HUES48 (cell line): ENCODE measurements around the gene IFI27.
"Not testable (repeated sequence)": the region's sequence is repeated elsewhere in the genome, so short reads cannot be mapped to it uniquely, and the experiment has no call there.

Experiments used
- H3K27ac ChIP-seq: one replicate; pipeline ENCODE4 v1.7.0; 2013; ENCODE audit warnings: low read depth, low read length, inconsistent platforms
- H3K27me3 ChIP-seq: 2 replicates; pipeline ENCODE4 v1.6.1; 2013; ENCODE audit warnings: mild to moderate bottlenecking, low read length; ENCODE audit not compliant: control insufficient read depth, insufficient read depth
- H3K36me3 ChIP-seq: 2 replicates; pipeline ENCODE4 v1.6.1; 2013; ENCODE audit warnings: low read length; ENCODE audit not compliant: control insufficient read depth, insufficient read depth
- H3K4me1 ChIP-seq: 2 replicates; pipeline ENCODE4 v1.6.1; 2013; ENCODE audit warnings: mild to moderate bottlenecking, low read length; ENCODE audit not compliant: control insufficient read depth, insufficient read depth
- H3K4me3 ChIP-seq: 2 replicates; pipeline ENCODE4 v1.5.1; 2013; ENCODE audit warnings: mild to moderate bottlenecking, low read depth, low read length
- H3K9ac ChIP-seq: 2 replicates; pipeline ENCODE4 v1.6.1; 2013; ENCODE audit warnings: mild to moderate bottlenecking, low read depth, low read length, moderate library complexity
- H3K9me3 ChIP-seq: 2 replicates; pipeline ENCODE4 v1.6.1; 2013; ENCODE audit warnings: low read length; ENCODE audit not compliant: control insufficient read depth, insufficient read depth

The IFI27 gene

GRCh38 chr14:94139006-94139405 is 28.5 kb downstream of the IFI27 start:
- no peak overlapping the region for H3K4me3 ChIP-seq
- no peaks in the 10 kb centered on the region for H3K27me3 ChIP-seq
- H3K27ac ChIP-seq: no peak overlapping the region
- H3K36me3 ChIP-seq: no peaks in the 10 kb centered on the region
- no peak overlapping the region for H3K9ac ChIP-seq
- peaks cover 12% of the 10 kb centered on the region; the same call in 1 of the 2 replicates for H3K4me1 ChIP-seq
- no peaks in the 10 kb centered on the region for H3K9me3 ChIP-seq

DNA sequence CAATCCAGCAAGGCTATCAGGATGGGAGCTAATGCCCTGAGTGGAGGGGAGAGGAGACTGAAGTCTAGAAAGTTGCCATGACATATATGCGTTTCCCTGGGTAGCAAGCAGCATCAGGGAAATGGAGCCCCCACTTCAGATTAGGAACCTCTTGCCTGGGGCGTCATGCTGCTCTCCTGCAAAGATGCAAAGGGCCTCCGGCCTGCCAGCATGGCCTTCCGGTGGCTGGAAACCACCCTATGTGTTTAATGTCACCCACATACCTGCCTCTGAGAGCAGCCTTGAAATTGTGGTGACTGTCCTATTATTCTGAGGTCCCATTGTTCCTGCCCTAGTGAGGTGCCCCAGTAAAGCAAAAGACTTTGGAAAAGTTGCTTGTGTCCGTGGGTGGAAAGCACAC is 28.9 kb downstream of the IFI27 start:
- no peak overlapping the region for H3K4me3 ChIP-seq
- H3K4me1 ChIP-seq: peaks cover 12% of the 10 kb centered on the region; the same call in 1 of the 2 replicates
- no peaks in the 10 kb centered on the region for H3K36me3 ChIP-seq
- H3K9me3 ChIP-seq: no peaks in the 10 kb centered on the region
- no peak overlapping the region for H3K27ac ChIP-seq
- H3K27me3 ChIP-seq: no peaks in the 10 kb centered on the region
- no peak overlapping the region for H3K9ac ChIP-seq

GRCh38 chr14:94142247-94142646 is 31.7 kb downstream of the IFI27 start:
- no peaks in the 10 kb centered on the region for H3K36me3 ChIP-seq
- H3K27me3 ChIP-seq: no peaks in the 10 kb centered on the region
- H3K4me1 ChIP-seq: peaks cover 16% of the 10 kb centered on the region; the same call in 1 of the 2 replicates
- H3K4me3 ChIP-seq: no peak overlapping the region
- no peak overlapping the region for H3K9ac ChIP-seq
- H3K9me3 ChIP-seq: no peaks in the 10 kb centered on the region
- H3K27ac ChIP-seq: no peak overlapping the region

DNA sequence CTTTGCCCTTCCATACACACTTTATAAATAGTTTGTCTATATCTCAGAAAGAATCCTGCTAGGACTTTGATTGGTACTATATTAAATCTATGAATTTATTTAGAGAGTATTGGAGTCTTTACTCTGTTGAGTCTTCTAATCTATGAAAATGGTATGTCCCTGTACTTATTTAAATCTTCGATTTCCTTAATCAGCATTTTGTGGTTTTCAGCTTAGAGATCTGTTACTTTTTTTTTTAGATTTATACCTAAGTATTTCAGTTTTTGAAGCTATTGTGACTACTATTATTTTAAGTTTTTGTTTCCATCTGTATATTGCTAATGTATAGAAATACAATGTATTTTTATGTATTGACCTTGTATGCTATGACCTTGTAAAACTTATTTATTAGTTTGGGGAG is 32.3 kb downstream of the IFI27 start:
- Histone ChIP-seq H3K9ac (no peak overlapping the region), H3K4me1 (peaks cover 16% of the 10 kb centered on the region; the same call in 1 of the 2 replicates), H3K4me3 (no peak overlapping the region), H3K36me3 (no peaks in the 10 kb centered on the region), H3K27me3 (no peaks in the 10 kb centered on the region), H3K27ac (no peak overlapping the region), H3K9me3 (no peaks in the 10 kb centered on the region)

DNA sequence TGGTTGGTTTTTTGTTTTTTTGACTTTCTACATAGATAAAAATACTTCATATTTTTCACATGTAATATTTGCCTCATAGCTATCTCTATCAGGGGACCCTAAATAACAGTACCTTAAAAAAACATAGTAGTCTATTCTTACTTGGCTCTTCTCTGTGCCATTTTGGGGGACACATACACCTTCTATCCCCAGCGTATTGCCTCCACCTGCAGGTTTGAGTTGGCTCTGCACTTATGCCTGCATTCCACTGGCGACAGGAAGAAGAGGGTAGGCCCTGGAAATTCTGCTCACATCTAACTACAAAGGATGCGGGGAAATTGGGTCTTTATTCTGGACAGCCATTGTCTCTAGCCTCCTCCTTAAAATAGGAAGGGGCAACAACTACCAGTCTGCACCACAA is 32.7 kb downstream of the IFI27 start:
- no peak overlapping the region for H3K27ac ChIP-seq
- H3K27me3 ChIP-seq: no peaks in the 10 kb centered on the region
- H3K4me1 ChIP-seq: peaks cover 16% of the 10 kb centered on the region; the same call in 1 of the 2 replicates
- no peaks in the 10 kb centered on the region for H3K36me3 ChIP-seq
- H3K9me3 ChIP-seq: no peaks in the 10 kb centered on the region
- no peak overlapping the region for H3K9ac ChIP-seq
- no peak overlapping the region for H3K4me3 ChIP-seq

- Histone ChIP-seq H3K27ac (no peak overlapping the region), H3K36me3 (no peaks in the 10 kb centered on the region), H3K9me3 (no peaks in the 10 kb centered on the region), H3K27me3 (no peaks in the 10 kb centered on the region), H3K4me3 (no peak overlapping the region), H3K4me1 (peaks cover 14% of the 10 kb centered on the region; the same call in 1 of the 2 replicates), H3K9ac (no peak overlapping the region)
Measured at GRCh38 chr14:94143711-94144110, 33.2 kb downstream of the IFI27 start.

GRCh38 chr14:94144765-94145164 is 34.2 kb downstream of the IFI27 start:
- H3K9me3 ChIP-seq: no peaks in the 10 kb centered on the region
- H3K9ac ChIP-seq: no peak overlapping the region
- H3K36me3 ChIP-seq: no peaks in the 10 kb centered on the region
- no peak overlapping the region for H3K4me3 ChIP-seq
- no peaks in the 10 kb centered on the region for H3K27me3 ChIP-seq
- H3K4me1 ChIP-seq: peaks cover 4% of the 10 kb centered on the region; the same call in 1 of the 2 replicates
- H3K27ac ChIP-seq: peak overlapping the region; percentile 77

DNA sequence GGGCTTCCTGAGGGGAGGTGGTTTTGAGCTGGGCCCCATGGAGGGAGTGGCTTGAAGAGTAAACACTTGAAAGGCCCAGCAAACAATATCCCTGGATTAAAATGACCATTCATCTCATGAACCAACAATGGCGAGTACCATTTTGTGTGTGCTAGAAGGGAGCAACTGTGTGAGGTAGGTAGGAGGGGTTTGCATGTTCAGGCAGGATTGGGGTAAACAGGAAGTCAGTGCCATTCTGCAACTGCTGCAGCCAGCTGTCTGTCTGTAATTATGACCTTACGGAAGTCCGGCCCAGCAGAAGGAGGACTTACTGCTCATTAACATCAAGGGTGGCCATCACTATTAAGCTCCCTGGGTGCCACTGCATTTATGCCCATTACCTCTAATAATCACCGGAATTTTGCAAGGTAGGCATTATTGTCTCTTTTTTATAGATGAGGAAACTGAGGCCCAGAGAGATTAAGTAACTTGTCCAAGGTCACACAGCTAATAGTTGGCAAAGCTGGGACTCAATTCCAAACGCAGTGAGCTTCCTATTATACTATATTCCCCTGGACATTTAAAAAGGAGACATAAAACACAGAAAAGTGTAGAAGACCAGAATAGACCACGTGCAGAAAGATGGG is 35.5 kb downstream of the IFI27 start:
- no peak overlapping the region for H3K4me3 ChIP-seq
- no peak overlapping the region for H3K27ac ChIP-seq
- H3K36me3 ChIP-seq: no peaks in the 10 kb centered on the region
- no peaks in the 10 kb centered on the region for H3K9me3 ChIP-seq
- no peaks in the 10 kb centered on the region for H3K27me3 ChIP-seq
- peaks cover 4% of the 10 kb centered on the region; the same call in 1 of the 2 replicates for H3K4me1 ChIP-seq
- H3K9ac ChIP-seq: no peak overlapping the region

GRCh38 chr14:94152676-94153075 is 42.1 kb downstream of the IFI27 start:
- Histone ChIP-seq H3K4me1 (no peaks in the 10 kb centered on the region), H3K27ac (no peak overlapping the region), H3K27me3 (no peaks in the 10 kb centered on the region), H3K4me3 (no peak overlapping the region), H3K9ac (no peak overlapping the region), H3K36me3 (no peaks in the 10 kb centered on the region), H3K9me3 (no peaks in the 10 kb centered on the region; the same call in 1 of the 2 replicates)

GRCh38 chr14:94153750-94154342 is 43.3 kb downstream of the IFI27 start:
- H3K9ac ChIP-seq: no peak overlapping the region
- H3K9me3 ChIP-seq: no peaks in the 10 kb centered on the region; the same call in 1 of the 2 replicates
- H3K4me3 ChIP-seq: no peak overlapping the region
- H3K27ac ChIP-seq: no peak overlapping the region
- H3K36me3 ChIP-seq: no peaks in the 10 kb centered on the region
- no peaks in the 10 kb centered on the region for H3K4me1 ChIP-seq
- no peaks in the 10 kb centered on the region for H3K27me3 ChIP-seq

DNA sequence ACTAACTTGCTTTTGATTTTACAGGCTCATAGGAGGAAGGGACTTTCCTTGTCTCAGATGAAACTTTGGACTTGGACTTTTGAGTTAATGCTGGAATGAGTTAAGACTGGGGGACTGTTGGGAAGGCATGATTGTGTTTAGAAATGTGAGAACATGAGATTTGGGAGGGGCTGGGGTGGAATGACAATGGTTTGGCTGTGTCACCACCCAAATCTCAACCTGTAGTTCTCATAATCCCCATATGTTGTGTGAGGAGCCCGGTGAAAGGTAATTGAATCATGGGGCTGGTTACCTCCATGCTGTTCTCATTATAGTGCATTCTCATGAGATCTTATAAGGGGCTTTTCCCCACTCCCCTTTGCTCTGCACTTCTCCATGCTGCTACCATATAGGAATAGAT is 45.6 kb downstream of the IFI27 start:
- H3K27me3 ChIP-seq, H3K4me1 ChIP-seq, H3K9ac ChIP-seq, H3K9me3 ChIP-seq, H3K4me3 ChIP-seq, H3K36me3 ChIP-seq, H3K27ac ChIP-seq: not testable (repeated sequence)
